ENCODE data around the gene MYO1F.

GRCh38 chr19:8576273-8576993 is 809 bp downstream of the MYO1F start:
- no peak for TF ChIP-seq NFIC (IDR thresholded peaks at IDR 0.05)
- TF ChIP-seq TAF1 (IDR thresholded peaks at IDR 0.05; ENCODE audit: low read depth), result no peak
- TF ChIP-seq FOXM1 (IDR thresholded peaks at IDR 0.05; ENCODE audit: borderline replicate concordance, low read depth), result no peak
- no peak for TF ChIP-seq ZBTB7A (IDR thresholded peaks at IDR 0.05; ENCODE audit: low read depth)
- TF ChIP-seq CREB1 (IDR thresholded peaks at IDR 0.05; ENCODE audit: low read depth), result no peak
- TF ChIP-seq CEBPB (IDR thresholded peaks at IDR 0.05), result no peak
- TF ChIP-seq EP300 (IDR thresholded peaks at IDR 0.05; ENCODE audit: borderline replicate concordance), result no peak
- no peak for TF ChIP-seq YY1 (IDR thresholded peaks at IDR 0.05; ENCODE audit: low read depth)
- no peak for TF ChIP-seq MAX (IDR thresholded peaks at IDR 0.05)

All from Ishikawa (cell line).